ENCODE measurements around the gene ZNF629.

ZNF629 gene

DNA sequence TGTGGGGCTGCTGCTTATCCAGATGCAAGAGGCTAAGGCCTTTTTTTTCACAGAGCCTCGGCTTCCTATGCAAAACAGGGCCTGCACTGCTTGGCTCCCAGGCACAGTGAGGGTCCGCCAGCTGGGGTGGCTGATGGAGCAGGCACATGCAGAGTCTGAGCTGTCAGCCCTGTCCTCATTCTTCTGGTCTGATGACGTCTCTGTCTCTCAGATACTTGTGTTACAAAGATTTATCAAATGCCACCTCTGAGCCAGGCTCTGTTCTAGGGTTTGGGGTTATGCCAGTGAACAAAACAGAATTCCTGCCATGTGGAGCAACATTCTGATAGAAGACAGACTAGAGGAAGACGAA lies 20.1 kb downstream of the ZNF629 start:
- H2AFZ ChIP-seq (ENCODE audit: low read depth, low read length), result no peak overlapping the region
- peaks cover 10% of the 10 kb centered on the region for H3K4me1 ChIP-seq (ENCODE audit: low read length)
- H3K36me3 ChIP-seq (replicated peaks; ENCODE audit: low read depth, low read length), result peaks cover 70% of the 10 kb centered on the region
- H4K20me1 ChIP-seq (ENCODE audit: insufficient read depth, low read length), result no peaks in the 10 kb centered on the region
- TF ChIP-seq EZH2phosphoT487 (IDR thresholded peaks at IDR 0.05; ENCODE audit: low read depth), result no peak
- TF ChIP-seq, protein P1, sequence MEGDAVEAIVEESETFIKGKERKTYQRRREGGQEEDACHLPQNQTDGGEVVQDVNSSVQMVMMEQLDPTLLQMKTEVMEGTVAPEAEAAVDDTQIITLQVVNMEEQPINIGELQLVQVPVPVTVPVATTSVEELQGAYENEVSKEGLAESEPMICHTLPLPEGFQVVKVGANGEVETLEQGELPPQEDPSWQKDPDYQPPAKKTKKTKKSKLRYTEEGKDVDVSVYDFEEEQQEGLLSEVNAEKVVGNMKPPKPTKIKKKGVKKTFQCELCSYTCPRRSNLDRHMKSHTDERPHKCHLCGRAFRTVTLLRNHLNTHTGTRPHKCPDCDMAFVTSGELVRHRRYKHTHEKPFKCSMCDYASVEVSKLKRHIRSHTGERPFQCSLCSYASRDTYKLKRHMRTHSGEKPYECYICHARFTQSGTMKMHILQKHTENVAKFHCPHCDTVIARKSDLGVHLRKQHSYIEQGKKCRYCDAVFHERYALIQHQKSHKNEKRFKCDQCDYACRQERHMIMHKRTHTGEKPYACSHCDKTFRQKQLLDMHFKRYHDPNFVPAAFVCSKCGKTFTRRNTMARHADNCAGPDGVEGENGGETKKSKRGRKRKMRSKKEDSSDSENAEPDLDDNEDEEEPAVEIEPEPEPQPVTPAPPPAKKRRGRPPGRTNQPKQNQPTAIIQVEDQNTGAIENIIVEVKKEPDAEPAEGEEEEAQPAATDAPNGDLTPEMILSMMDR (IDR thresholded peaks at IDR 0.05; ENCODE audit: low read depth, low read length), result no peak
- no peak overlapping the region for H3K4me3 ChIP-seq (ENCODE audit: low read length)
- H3K9me3 ChIP-seq (ENCODE audit: insufficient read depth, low read length), result no peaks in the 10 kb centered on the region
- H3K27ac ChIP-seq (ENCODE audit: low read length), result no peak overlapping the region
- peaks cover 20% of the 10 kb centered on the region for H3K79me2 ChIP-seq (ENCODE audit: low read length)
- H3K27me3 ChIP-seq (ENCODE audit: low read depth, low read length), result no peaks in the 10 kb centered on the region
- H3K4me2 ChIP-seq (ENCODE audit: low read length), result no peak overlapping the region
- no peak overlapping the region for H3K9ac ChIP-seq (ENCODE audit: low read length)

DNA sequence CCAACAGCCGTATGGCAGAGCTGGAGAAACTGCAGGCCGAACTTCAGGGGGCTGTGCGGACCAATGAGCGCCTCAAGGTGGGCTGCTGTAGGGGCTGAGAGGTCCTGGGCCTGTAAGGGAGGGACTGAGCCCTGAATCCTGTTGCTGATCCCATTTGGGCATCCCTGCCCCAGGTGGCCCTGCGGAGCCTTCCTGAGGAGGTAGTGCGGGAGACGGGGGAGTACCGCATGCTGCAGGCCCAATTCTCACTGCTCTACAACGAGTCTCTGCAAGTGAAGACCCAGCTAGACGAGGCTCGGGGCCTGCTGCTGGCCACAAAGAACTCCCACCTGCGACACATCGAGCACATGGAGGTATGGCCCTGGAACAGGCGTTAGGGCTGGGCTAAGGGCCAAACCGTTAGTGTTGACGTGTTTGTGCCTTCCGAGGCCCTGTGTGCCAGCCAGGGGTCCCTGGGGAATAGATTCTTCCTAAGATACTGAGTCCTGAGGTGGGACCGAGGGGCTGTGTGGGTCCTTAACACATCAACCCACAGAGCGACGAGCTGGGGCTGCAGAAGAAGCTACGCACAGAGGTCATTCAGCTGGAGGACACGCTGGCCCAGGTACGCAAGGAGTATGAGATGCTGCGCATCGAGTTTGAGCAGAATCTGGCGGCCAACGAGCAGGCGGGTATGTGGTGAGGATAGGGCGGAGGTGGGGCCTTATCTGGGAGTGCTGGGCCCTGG lies 20.6 kb downstream of the ZNF629 start:
- Histone ChIP-seq H3K27me3 (ENCODE audit: low read depth, low read length) (no peaks in the 10 kb centered on the region), H3K4me1 (ENCODE audit: low read length) (peaks cover 10% of the 10 kb centered on the region), H3K27ac (ENCODE audit: low read length) (no peak overlapping the region), H2AFZ (ENCODE audit: low read depth, low read length) (no peak overlapping the region), H3K4me3 (ENCODE audit: low read length) (no peak overlapping the region), H3K36me3 (replicated peaks; ENCODE audit: low read depth, low read length) (peaks cover 66% of the 10 kb centered on the region), H4K20me1 (ENCODE audit: insufficient read depth, low read length) (no peaks in the 10 kb centered on the region), H3K79me2 (ENCODE audit: low read length) (peaks cover 20% of the 10 kb centered on the region), H3K4me2 (ENCODE audit: low read length) (no peak overlapping the region), H3K9ac (ENCODE audit: low read length) (no peak overlapping the region), H3K9me3 (ENCODE audit: insufficient read depth, low read length) (no peaks in the 10 kb centered on the region)
- TF ChIP-seq, protein P1 (IDR thresholded peaks at IDR 0.05; ENCODE audit: low read depth, low read length), result no peak
- TF ChIP-seq EZH2phosphoT487 (IDR thresholded peaks at IDR 0.05; ENCODE audit: low read depth), result no peak

DNA sequence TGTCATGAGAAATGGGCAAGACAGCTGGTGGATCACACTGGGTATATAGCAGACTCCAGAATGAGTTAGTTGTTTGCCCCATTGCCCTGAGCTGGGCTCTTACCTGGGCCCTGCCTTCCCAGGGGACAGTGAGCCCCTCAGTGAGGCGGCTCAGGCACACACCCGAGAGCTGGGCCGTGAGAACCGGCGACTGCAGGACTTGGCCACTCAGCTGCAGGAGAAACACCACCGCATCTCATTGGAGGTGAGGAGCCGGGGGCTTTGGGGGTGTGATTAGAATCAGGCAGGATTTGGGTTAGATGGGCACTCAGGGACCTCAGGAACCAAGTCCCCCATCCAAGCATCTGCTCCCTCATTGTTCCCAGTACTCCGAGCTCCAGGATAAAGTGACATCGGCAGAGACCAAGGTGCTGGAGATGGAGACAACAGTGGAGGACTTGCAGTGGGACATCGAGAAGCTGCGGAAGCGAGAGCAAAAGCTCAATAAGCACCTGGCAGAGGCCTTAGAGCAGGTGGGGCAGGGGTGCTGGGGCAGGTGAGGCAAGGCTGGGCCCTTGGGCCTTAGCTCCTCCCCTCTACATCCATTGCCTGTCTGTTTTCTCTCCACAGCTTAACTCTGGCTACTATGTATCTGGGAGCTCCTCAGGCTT lies 22.1 kb downstream of the ZNF629 start:
- no peaks in the 10 kb centered on the region for H3K9me3 ChIP-seq (ENCODE audit: insufficient read depth, low read length)
- H3K27me3 ChIP-seq (ENCODE audit: low read depth, low read length), result no peaks in the 10 kb centered on the region
- H3K4me1 ChIP-seq (ENCODE audit: low read length), result peaks cover 17% of the 10 kb centered on the region
- no peak overlapping the region for H3K27ac ChIP-seq (ENCODE audit: low read length)
- no peaks in the 10 kb centered on the region for H4K20me1 ChIP-seq (ENCODE audit: insufficient read depth, low read length)
- H3K79me2 ChIP-seq (ENCODE audit: low read length), result peaks cover 20% of the 10 kb centered on the region
- TF ChIP-seq, protein P1 (IDR thresholded peaks at IDR 0.05; ENCODE audit: low read depth, low read length), result no peak
- no peak for TF ChIP-seq EZH2phosphoT487 (IDR thresholded peaks at IDR 0.05; ENCODE audit: low read depth)
- H2AFZ ChIP-seq (ENCODE audit: low read depth, low read length), result no peak overlapping the region
- peaks cover 63% of the 10 kb centered on the region for H3K36me3 ChIP-seq (replicated peaks; ENCODE audit: low read depth, low read length)
- no peak overlapping the region for H3K9ac ChIP-seq (ENCODE audit: low read length)
- no peak overlapping the region for H3K4me3 ChIP-seq (ENCODE audit: low read length)
- H3K4me2 ChIP-seq (ENCODE audit: low read length), result no peak overlapping the region

DNA sequence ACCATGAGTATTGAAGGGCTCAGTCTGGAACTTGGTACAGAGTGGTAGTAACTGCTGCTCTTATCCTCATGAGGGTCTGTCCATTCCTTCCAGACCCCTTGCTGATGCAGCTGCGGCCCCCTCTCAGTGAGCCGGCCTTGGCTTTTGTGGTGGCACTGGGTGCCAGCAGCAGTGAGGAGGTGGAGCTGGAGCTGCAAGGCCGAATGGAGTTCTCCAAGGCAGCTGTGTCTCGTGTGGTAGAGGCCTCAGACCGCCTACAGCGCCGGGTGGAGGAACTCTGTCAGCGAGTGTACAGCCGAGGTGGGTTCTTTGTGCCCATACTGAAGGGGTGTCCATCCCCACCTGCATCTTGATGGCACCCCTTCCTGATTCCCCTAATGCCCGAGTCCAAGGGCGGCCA lies 22.9 kb downstream of the ZNF629 start:
- Histone ChIP-seq H3K4me1 (ENCODE audit: low read length) (peaks cover 17% of the 10 kb centered on the region), H3K9ac (ENCODE audit: low read length) (no peak overlapping the region), H4K20me1 (ENCODE audit: insufficient read depth, low read length) (no peaks in the 10 kb centered on the region), H3K27ac (ENCODE audit: low read length) (no peak overlapping the region), H3K36me3 (replicated peaks; ENCODE audit: low read depth, low read length) (peaks cover 59% of the 10 kb centered on the region), H3K79me2 (ENCODE audit: low read length) (peaks cover 20% of the 10 kb centered on the region), H3K9me3 (ENCODE audit: insufficient read depth, low read length) (no peaks in the 10 kb centered on the region), H2AFZ (ENCODE audit: low read depth, low read length) (no peak overlapping the region), H3K4me2 (ENCODE audit: low read length) (no peak overlapping the region), H3K27me3 (ENCODE audit: low read depth, low read length) (no peaks in the 10 kb centered on the region), H3K4me3 (ENCODE audit: low read length) (no peak overlapping the region)
- TF ChIP-seq EZH2phosphoT487 (IDR thresholded peaks at IDR 0.05; ENCODE audit: low read depth), result no peak
- TF ChIP-seq, protein P1 (IDR thresholded peaks at IDR 0.05; ENCODE audit: low read depth, low read length), result no peak
